ENCODE results near the gene DHTKD1. TPM values are rescaled to one million over a fixed set of nuclear protein-coding genes. Genes with fewer than 3 reads are reported as not detected.

Gene DHTKD1
- total and polyA plus RNA-seq, 2 of the 4 experiments (the other 2 are of a cell fraction), result 13.9 to 20.3 TPM

- Histone ChIP-seq H3K9me3 (ENCODE audit: control insufficient read depth, insufficient read depth, low read length) (no peaks in the 10 kb centered on the region), H4K91ac (ENCODE audit: insufficient read depth, low read depth, low read length) (no peak overlapping the region), H2BK120ac (ENCODE audit: low read depth, low read length) (no peak overlapping the region), H3K4me1 (ENCODE audit: control insufficient read depth, insufficient read depth, low read length) (no peaks in the 10 kb centered on the region), H2BK15ac (ENCODE audit: low read depth, low read length) (no peak overlapping the region), H3K23ac (ENCODE audit: low read depth, low read length) (no peak overlapping the region), H2BK5ac (ENCODE audit: low read depth, low read length, poor library complexity, severe bottlenecking) (no peak overlapping the region), H3K79me1 (ENCODE audit: low read depth in 1 of 2, low read length in 2 of 2) (no peaks in the 10 kb centered on the region), H4K8ac (ENCODE audit: low read depth in 2 of 2, low read length in 2 of 2) (no peak overlapping the region), H2AK5ac (ENCODE audit: low read depth, low read length) (no peak overlapping the region), H3K9me1 (ENCODE audit: insufficient read depth, low read length) (no peaks in the 10 kb centered on the region), H3K18ac (ENCODE audit: low read depth, low read length) (no peak overlapping the region), H4K20me1 (ENCODE audit: insufficient read depth, low read length) (no peaks in the 10 kb centered on the region), H2AFZ (replicated peaks; ENCODE audit: low read length, poor library complexity) (no peak overlapping the region), H2BK20ac (ENCODE audit: low read depth, low read length) (no peak overlapping the region), H3K27ac (ENCODE audit: insufficient read depth, low read length) (no peak overlapping the region), H3K9ac (ENCODE audit: low read depth, low read length) (no peak overlapping the region), H3K36me3 (ENCODE audit: control insufficient read depth, insufficient read depth, low read length) (peaks cover 26% of the 10 kb centered on the region), H2AK9ac (replicated peaks; ENCODE audit: low read depth, low read length, poor library complexity) (no peak overlapping the region), H3K4me3 (ENCODE audit: insufficient read depth, low read depth, low read length) (no peak overlapping the region), H3K27me3 (ENCODE audit: control insufficient read depth, insufficient read depth, low read length) (no peaks in the 10 kb centered on the region), H3K14ac (replicated peaks; ENCODE audit: low read depth, low read length) (no peak overlapping the region), H3K4me2 (ENCODE audit: low read depth, low read length) (no peak overlapping the region), H3K56ac (ENCODE audit: extremely low read depth, insufficient read depth, low read length) (no peak overlapping the region), H3K4ac (ENCODE audit: low read depth, low read length) (no peak overlapping the region), H4K5ac (ENCODE audit: low read depth, low read length) (no peak overlapping the region)
- TF ChIP-seq CEBPB (IDR thresholded peaks at IDR 0.05; ENCODE audit: low read depth, low read length) (no peak), RCOR1 (IDR thresholded peaks at IDR 0.05; ENCODE audit: insufficient replicate concordance, low read length) (no peak), MAFK (IDR thresholded peaks at IDR 0.05; ENCODE audit: low read depth, low read length) (no peak), FOS (IDR thresholded peaks at IDR 0.05; ENCODE audit: low read depth, low read length) (no peak), USF2 (IDR thresholded peaks at IDR 0.05; ENCODE audit: low read depth, low read length) (no peak), CTCF (conservative IDR thresholded peaks at IDR 0.05; ENCODE audit: low read depth, low read length) (no peak), MXI1 (IDR thresholded peaks at IDR 0.05; ENCODE audit: borderline replicate concordance, low read depth, low read length) (no peak), SMC3 (IDR thresholded peaks at IDR 0.05; ENCODE audit: low read depth, low read length) (no peak), BHLHE40 (IDR thresholded peaks at IDR 0.05; ENCODE audit: low read depth, low read length) (no peak), POLR2A (IDR thresholded peaks at IDR 0.05; ENCODE audit: low read depth, low read length) (no peak), RFX5 (IDR thresholded peaks at IDR 0.05; ENCODE audit: low read depth, low read length) (no peak), CHD1 (IDR thresholded peaks at IDR 0.05; ENCODE audit: low read depth, low read length) (no peak), MAZ (IDR thresholded peaks at IDR 0.05; ENCODE audit: borderline replicate concordance, low read depth, low read length) (no peak), NFE2L2 (IDR thresholded peaks at IDR 0.05; ENCODE audit: low read depth, low read length) (no peak), RAD21 (IDR thresholded peaks at IDR 0.05; ENCODE audit: low read length) (no peak), ELK1 (IDR thresholded peaks at IDR 0.05; ENCODE audit: borderline replicate concordance, low read depth, low read length) (no peak)
- no TSS peak for BruUV-seq (replicated peaks)
- ChIA-PET CTCF (no interaction called here), POLR2A (ENCODE audit: unreplicated experiment) (no interaction called here)
- no CpG with 5 or more reads among the region's 4 CpGs for WGBS, 2 experiments (ENCODE audit: extremely low coverage in 2 of 2, insufficient read length in 1 of 2)
- in situ Hi-C loops (cut with MboI; ENCODE audit: low sequenced_read_pairs) (no loop called here), intact Hi-C loops (cut with micrococcal nuclease) (no loop called here), dilution Hi-C loops (cut with HindIII; ENCODE audit: low sequenced_read_pairs, unreplicated experiment) (no loop called here)
- ATAC-seq (ENCODE audit: low read depth) (no peak), DNase-seq (no peak)
These were observed 52.9 kb downstream of the DHTKD1 start for GRCh38 chr10:12121673-12122072.

All from IMR-90 (cell line).